Loucy (cell line): ENCODE measurements around the gene LPO.

ENCODE experiments used
- H2AFZ ChIP-seq: fragments of 200-600 bp; sonication (generic); 2 replicates; pipeline ENCODE4 v1.6.0; 2016; ENCODE audit warnings: antibody characterized with exemption, mild to moderate bottlenecking, low read length, moderate library complexity
- H3F3A ChIP-seq: fragments of 200-600 bp; 2 replicates; pipeline ENCODE4 v1.6.0; 2016; ENCODE audit warnings: antibody characterized with exemption, low read depth, mild to moderate bottlenecking
- H3K27me3 ChIP-seq: fragments of 200-600 bp; sonication (generic); 2 replicates; pipeline ENCODE4 v1.6.1; 2014; ENCODE audit warnings: low read length, mild to moderate bottlenecking; ENCODE audit not compliant: insufficient read depth, poor library complexity, severe bottlenecking
- H3K36me3 ChIP-seq: fragments of 200-600 bp; sonication (generic); 2 replicates; pipeline ENCODE4 v1.6.1; 2016; ENCODE audit warnings: low read length; ENCODE audit not compliant: insufficient read depth
- H3K4me1 ChIP-seq: fragments of 200-600 bp; sonication (generic); 2 replicates; pipeline ENCODE4 v1.5.1; 2014; ENCODE audit warnings: low read length, mild to moderate bottlenecking; ENCODE audit not compliant: insufficient read depth, poor library complexity, severe bottlenecking
- H3K4me2 ChIP-seq: fragments of 200-600 bp; sonication (generic); 2 replicates; pipeline ENCODE4 v1.6.0; 2014; ENCODE audit warnings: antibody characterized with exemption, low read length, low read depth, mild to moderate bottlenecking; ENCODE audit not compliant: poor library complexity, severe bottlenecking
- H3K4me3 ChIP-seq: fragments of 200-600 bp; sonication (generic); 2 replicates; pipeline ENCODE4 v1.5.1; 2014; ENCODE audit warnings: low read length, mild to moderate bottlenecking, mixed read lengths; ENCODE audit not compliant: poor library complexity, severe bottlenecking
- H3K79me2 ChIP-seq: fragments of 200-600 bp; sonication (generic); 2 replicates; pipeline ENCODE4 v1.6.1; 2014; ENCODE audit warnings: low read length; ENCODE audit not compliant: insufficient read depth
- H3K9ac ChIP-seq: fragments of 200-600 bp; sonication (generic); 2 replicates; pipeline ENCODE4 v1.6.0; 2014; ENCODE audit warnings: mild to moderate bottlenecking, low read depth, low read length, moderate library complexity; ENCODE audit not compliant: poor library complexity, severe bottlenecking
- H3K9me2 ChIP-seq: fragments of 200-600 bp; sonication (generic); replicated peaks from 2 replicates; pipeline ENCODE4 v1.6.1; 2016; ENCODE audit warnings: low read depth, low read length, mixed read lengths
- H3K9me3 ChIP-seq: fragments of 200-600 bp; sonication (generic); 2 replicates; pipeline ENCODE4 v1.6.1; 2014; ENCODE audit warnings: mild to moderate bottlenecking, antibody characterized with exemption, low read length, low read depth; ENCODE audit not compliant: insufficient read depth
- H4K20me1 ChIP-seq: fragments of 200-600 bp; sonication (generic); 2 replicates; pipeline ENCODE4 v1.6.0; 2014; ENCODE audit warnings: antibody characterized with exemption, low read length, mild to moderate bottlenecking; ENCODE audit not compliant: insufficient read depth, poor library complexity, severe bottlenecking
- EZH2phosphoT487 ChIP-seq: fragments of 200-600 bp; IDR thresholded peaks from 2 replicates; pipeline ENCODE4 v1.6.1; 2018; ENCODE audit warnings: antibody characterized with exemption, mild to moderate bottlenecking, moderate library complexity, borderline replicate concordance
- TF ChIP-seq, protein P1 (sequence below): fragments of 200-600 bp; sonication (generic); conservative IDR thresholded peaks from 2 replicates; pipeline ENCODE4 v1.5.1; 2014; ENCODE audit warnings: mild to moderate bottlenecking, antibody characterized with exemption, low read length

LPO gene

DNA sequence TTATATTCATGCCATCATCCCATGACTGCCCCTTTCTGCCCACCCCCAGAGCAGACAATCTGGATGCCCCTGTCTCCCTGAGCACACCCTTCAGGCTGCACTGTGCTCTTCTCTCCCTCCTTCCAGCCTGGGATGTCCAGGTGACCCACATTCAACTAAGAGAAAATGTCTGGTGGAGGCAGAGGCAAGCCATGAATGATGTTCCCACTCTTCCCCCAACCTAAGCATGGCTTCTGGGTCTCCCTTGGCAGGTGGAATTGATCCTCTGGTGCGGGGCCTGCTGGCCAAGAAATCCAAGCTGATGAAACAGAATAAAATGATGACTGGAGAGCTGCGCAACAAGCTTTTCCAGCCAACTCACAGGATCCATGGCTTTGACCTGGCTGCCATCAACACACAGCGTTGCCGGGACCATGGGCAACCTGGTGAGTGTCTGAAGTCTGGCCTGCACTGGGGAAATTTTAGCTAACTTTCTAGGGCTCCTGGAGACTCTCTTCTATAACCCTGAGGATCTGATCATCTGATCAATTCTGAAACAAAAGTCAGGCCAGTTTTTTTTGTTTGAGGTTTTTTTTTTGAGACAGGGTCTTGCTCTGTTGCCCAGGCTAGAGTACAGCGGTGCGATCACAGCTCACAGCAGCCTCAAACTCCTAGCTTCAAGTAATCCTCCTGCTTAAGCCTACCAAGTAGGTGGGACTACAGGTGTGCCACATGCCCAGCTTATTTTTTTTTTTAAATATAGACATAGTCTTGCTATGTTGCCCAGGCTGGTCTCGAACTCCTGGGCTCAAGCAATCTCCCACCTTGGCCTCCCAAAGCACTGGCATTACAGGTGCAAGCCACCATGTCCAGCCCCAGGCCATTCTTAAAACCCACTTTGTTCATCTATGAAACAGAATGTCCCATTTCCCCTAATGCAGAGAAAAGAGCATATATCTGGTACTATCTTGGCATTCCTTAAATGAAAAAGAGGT, 27.8 kb downstream of the LPO start:
- Histone ChIP-seq H3K9ac (no peak overlapping the region), H3K9me3 (no peaks in the 10 kb centered on the region), H3F3A (no peaks in the 10 kb centered on the region), H3K79me2 (no peaks in the 10 kb centered on the region), H3K4me2 (no peak overlapping the region), H2AFZ (no peak overlapping the region), H3K4me1 (no peaks in the 10 kb centered on the region), H3K9me2 (no peaks in the 10 kb centered on the region), H3K36me3 (no peaks in the 10 kb centered on the region), H4K20me1 (no peaks in the 10 kb centered on the region), H3K4me3 (no peak overlapping the region), H3K27me3 (peaks cover 11% of the 10 kb centered on the region)
- TF ChIP-seq, protein P1, sequence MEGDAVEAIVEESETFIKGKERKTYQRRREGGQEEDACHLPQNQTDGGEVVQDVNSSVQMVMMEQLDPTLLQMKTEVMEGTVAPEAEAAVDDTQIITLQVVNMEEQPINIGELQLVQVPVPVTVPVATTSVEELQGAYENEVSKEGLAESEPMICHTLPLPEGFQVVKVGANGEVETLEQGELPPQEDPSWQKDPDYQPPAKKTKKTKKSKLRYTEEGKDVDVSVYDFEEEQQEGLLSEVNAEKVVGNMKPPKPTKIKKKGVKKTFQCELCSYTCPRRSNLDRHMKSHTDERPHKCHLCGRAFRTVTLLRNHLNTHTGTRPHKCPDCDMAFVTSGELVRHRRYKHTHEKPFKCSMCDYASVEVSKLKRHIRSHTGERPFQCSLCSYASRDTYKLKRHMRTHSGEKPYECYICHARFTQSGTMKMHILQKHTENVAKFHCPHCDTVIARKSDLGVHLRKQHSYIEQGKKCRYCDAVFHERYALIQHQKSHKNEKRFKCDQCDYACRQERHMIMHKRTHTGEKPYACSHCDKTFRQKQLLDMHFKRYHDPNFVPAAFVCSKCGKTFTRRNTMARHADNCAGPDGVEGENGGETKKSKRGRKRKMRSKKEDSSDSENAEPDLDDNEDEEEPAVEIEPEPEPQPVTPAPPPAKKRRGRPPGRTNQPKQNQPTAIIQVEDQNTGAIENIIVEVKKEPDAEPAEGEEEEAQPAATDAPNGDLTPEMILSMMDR: no peak
- no peak for TF ChIP-seq EZH2phosphoT487

DNA sequence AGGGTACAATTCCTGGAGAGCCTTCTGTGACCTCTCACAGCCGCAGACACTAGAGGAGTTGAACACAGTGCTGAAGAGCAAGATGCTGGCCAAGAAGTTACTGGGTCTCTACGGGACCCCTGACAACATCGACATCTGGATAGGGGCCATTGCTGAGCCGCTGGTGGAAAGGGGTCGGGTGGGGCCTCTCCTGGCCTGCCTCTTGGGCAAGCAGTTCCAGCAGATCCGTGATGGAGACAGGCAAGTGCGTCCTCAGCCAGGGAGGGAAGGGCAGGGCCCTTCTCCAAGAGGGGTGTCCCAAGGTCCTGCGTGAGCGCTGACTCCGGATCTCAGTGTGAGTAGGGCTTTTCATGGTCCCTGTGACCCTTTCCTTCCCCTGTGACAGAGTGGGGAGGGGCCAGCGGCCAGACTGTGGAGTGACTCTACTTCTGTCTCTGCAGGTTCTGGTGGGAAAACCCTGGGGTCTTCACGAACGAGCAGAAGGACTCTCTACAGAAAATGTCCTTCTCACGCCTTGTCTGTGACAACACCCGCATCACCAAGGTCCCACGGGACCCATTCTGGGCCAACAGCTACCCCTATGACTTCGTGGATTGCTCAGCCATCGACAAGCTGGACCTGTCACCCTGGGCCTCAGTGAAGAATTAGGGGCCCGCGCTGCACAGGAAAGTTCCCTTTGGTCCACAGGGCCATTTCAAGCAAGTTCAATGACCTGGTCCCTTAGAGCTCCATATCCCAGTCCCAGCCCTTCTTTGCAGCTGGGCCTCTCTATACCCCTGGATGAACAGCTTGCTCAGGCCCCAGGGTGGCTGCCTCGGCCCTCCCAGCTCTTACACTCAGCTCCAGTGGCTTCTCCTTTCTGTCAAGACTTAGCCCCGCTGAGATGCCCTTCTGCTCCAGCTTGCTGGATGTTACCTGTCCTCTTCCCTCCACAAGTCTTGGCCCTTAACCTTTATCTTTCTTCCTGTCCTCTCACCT, 29.3 kb downstream of the LPO start:
- Histone ChIP-seq H3K9me3 (no peaks in the 10 kb centered on the region), H3K9ac (no peak overlapping the region), H3K9me2 (no peaks in the 10 kb centered on the region), H2AFZ (no peak overlapping the region), H3K4me3 (no peak overlapping the region), H4K20me1 (no peaks in the 10 kb centered on the region), H3F3A (no peaks in the 10 kb centered on the region), H3K4me1 (no peaks in the 10 kb centered on the region), H3K79me2 (no peaks in the 10 kb centered on the region), H3K36me3 (no peaks in the 10 kb centered on the region), H3K27me3 (peaks cover 6% of the 10 kb centered on the region), H3K4me2 (no peak overlapping the region)
- TF ChIP-seq, protein P1: no peak
- TF ChIP-seq EZH2phosphoT487: no peak

DNA sequence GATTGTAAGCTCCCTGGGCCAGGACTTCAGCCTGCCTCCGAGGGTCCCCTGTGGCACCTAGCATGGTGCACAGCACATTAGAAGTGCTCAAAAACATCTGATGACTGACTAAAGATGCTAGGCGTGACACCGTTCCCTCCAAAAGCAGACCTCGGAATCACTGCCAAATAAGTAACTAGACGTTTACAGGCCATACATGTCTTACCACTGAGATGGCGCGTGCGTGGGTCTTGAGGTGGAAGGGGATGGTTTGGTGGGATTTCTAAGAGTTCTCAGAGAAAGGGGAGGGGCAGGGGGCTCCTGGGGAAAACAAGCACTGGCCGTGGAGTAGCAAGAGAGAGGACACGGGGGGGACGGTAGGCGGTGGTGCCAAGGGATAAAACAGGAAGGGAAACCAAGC, 29.9 kb downstream of the LPO start:
- H3K36me3 ChIP-seq: no peaks in the 10 kb centered on the region
- H3K9me2 ChIP-seq: no peaks in the 10 kb centered on the region
- H4K20me1 ChIP-seq: no peaks in the 10 kb centered on the region
- H3K27me3 ChIP-seq: peaks cover 6% of the 10 kb centered on the region
- H3K9ac ChIP-seq: no peak overlapping the region
- H3K4me1 ChIP-seq: no peaks in the 10 kb centered on the region
- H3K9me3 ChIP-seq: no peaks in the 10 kb centered on the region
- TF ChIP-seq, protein P1: no peak
- no peak for TF ChIP-seq EZH2phosphoT487
- no peaks in the 10 kb centered on the region for H3K79me2 ChIP-seq
- H3F3A ChIP-seq: no peaks in the 10 kb centered on the region
- H3K4me3 ChIP-seq: no peak overlapping the region
- H2AFZ ChIP-seq: no peak overlapping the region
- no peak overlapping the region for H3K4me2 ChIP-seq
